ENCODE measurements around the gene KRTAP13-4.

Gene KRTAP13-4

GRCh38 chr21:30448514-30448913 is 18.5 kb downstream of the KRTAP13-4 start:
- no peaks in the 10 kb centered on the region for H3K36me3 Mint-ChIP-seq (ENCODE audit: low read depth)
- H3K4me1 Mint-ChIP-seq (ENCODE audit: low read depth), result no peaks in the 10 kb centered on the region
- H3K4me3 Mint-ChIP-seq, result no peak overlapping the region
- H3K27ac Mint-ChIP-seq, result no peak overlapping the region
- no peaks in the 10 kb centered on the region for H3K9me3 Mint-ChIP-seq
- H3K27me3 Mint-ChIP-seq, result peaks cover 3% of the 10 kb centered on the region
- no peak for DNase-seq

GRCh38 chr21:30463713-30464112 is 33.7 kb downstream of the KRTAP13-4 start:
- Mint-ChIP-seq H3K27ac (no peak overlapping the region), H3K36me3 (ENCODE audit: low read depth) (no peaks in the 10 kb centered on the region), H3K4me1 (ENCODE audit: low read depth) (no peaks in the 10 kb centered on the region), H3K27me3 (peaks cover 6% of the 10 kb centered on the region), H3K9me3 (no peaks in the 10 kb centered on the region), H3K4me3 (no peak overlapping the region)
- no peak for DNase-seq

DNA sequence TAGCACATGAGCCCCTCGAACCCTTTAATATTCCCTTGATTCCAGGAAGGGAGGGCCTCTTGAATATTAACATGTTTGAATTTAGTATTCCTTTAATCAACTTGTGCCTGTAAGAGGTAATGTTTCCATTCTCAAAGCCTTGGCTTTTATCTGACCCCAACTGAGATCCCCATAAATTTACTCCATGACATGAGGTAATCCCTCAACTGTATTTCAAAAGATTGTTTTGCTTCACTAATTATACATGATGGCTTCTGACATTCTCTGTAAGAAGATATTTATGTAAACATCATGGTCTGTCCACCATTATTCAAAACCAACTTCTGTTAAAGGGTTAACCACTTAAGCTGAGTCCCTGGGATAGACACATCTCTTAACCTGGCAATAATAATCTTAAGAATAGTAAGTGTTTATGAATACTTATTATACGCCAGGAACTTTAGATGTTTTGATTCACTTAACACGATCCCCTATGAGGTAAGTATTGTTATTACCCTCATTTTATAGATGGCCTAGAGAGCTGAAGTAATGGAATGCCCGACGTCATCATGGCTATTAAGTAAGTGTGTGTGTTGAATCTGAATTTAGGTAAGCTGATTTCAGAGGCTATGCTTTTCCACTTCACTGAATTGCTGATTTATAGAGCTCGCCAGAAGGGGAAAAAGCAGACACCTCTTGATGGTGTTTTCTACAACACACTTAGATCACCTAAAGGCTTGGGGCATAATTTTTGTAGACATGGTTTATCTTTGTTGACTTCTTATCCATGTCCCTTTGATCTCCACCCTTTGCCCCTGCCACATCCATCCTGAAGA is 39.1 kb downstream of the KRTAP13-4 start:
- H3K4me1 Mint-ChIP-seq (ENCODE audit: low read depth), result no peaks in the 10 kb centered on the region
- H3K9me3 Mint-ChIP-seq, result no peaks in the 10 kb centered on the region
- peaks cover 3% of the 10 kb centered on the region for H3K27me3 Mint-ChIP-seq
- no peak overlapping the region for H3K4me3 Mint-ChIP-seq
- H3K27ac Mint-ChIP-seq, result no peak overlapping the region
- H3K36me3 Mint-ChIP-seq (ENCODE audit: low read depth), result no peaks in the 10 kb centered on the region
- no peak for DNase-seq

GRCh38 chr21:30478004-30478403 is 48.0 kb downstream of the KRTAP13-4 start:
- no peak for DNase-seq
- H3K4me1 Mint-ChIP-seq (ENCODE audit: low read depth), result no peaks in the 10 kb centered on the region
- H3K4me3 Mint-ChIP-seq, result no peak overlapping the region
- no peak overlapping the region for H3K27ac Mint-ChIP-seq
- H3K27me3 Mint-ChIP-seq, result no peaks in the 10 kb centered on the region
- H3K9me3 Mint-ChIP-seq, result no peaks in the 10 kb centered on the region
- no peaks in the 10 kb centered on the region for H3K36me3 Mint-ChIP-seq (ENCODE audit: low read depth)

DNA sequence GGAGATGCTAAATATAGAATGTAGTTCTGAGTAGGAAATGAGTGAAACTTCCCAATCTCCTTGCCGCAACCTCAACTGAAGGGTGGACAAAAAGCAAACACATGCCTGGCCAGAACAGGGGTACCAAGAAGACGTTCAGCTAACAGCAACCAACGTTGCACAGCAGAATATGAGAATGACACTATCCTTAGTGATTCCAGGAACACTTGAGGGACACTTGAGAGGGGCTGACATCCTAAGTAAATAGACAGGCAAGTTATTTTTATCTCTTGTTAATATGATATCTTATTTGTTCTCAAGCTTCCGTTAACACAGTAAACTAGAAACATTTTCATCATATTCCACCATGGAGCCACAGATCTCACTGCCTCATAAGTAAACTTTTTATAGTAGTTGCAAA is 49.2 kb downstream of the KRTAP13-4 start:
- H3K4me1 Mint-ChIP-seq (ENCODE audit: low read depth), result no peaks in the 10 kb centered on the region
- H3K27ac Mint-ChIP-seq, result no peak overlapping the region

GRCh38 chr21:30480145-30480544 is 50.1 kb downstream of the KRTAP13-4 start, which contains the start of gene KRTAP19-1:
Gene KRTAP19-1, minus strand, starts transcription at chr21:30480367. Its CDS starts 50 bp downstream, at chr21:30480317.
- Mint-ChIP-seq H3K4me1 (ENCODE audit: low read depth) (no peaks in the 10 kb centered on the region), H3K36me3 (ENCODE audit: low read depth) (no peaks in the 10 kb centered on the region), H3K9me3 (no peaks in the 10 kb centered on the region), H3K4me3 (no peak within 1 kb of the TSS), H3K27ac (no peak within 1 kb of the TSS), H3K27me3 (no peaks in the 10 kb centered on the region)
- DNase-seq, result no peak

More for the DNA sequence above, 49.2 kb downstream of the KRTAP13-4 start:
- DNase-seq, result no peak
- H3K4me3 Mint-ChIP-seq, result no peak overlapping the region
- H3K36me3 Mint-ChIP-seq (ENCODE audit: low read depth), result no peaks in the 10 kb centered on the region
- no peaks in the 10 kb centered on the region for H3K27me3 Mint-ChIP-seq
- no peaks in the 10 kb centered on the region for H3K9me3 Mint-ChIP-seq

Data from activated T-cell treated with anti-CD3 and anti-CD28 coated beads, Interleukin-2, amount 50 U/mL, for 24 hours (primary cell).